AG08395 (cell line): ENCODE results near the gene ATP6V0E1.
"Not testable (repeated sequence)": the region's sequence is repeated elsewhere in the genome, so short reads cannot be mapped to it uniquely, and the experiment has no call there.

ENCODE experiments used
- DNase-seq: peaks from one replicate; pipeline ENCODE4 v3.0.0; 2012; ENCODE audit warnings: mixed read lengths, low spot score

ATP6V0E1 gene

DNA sequence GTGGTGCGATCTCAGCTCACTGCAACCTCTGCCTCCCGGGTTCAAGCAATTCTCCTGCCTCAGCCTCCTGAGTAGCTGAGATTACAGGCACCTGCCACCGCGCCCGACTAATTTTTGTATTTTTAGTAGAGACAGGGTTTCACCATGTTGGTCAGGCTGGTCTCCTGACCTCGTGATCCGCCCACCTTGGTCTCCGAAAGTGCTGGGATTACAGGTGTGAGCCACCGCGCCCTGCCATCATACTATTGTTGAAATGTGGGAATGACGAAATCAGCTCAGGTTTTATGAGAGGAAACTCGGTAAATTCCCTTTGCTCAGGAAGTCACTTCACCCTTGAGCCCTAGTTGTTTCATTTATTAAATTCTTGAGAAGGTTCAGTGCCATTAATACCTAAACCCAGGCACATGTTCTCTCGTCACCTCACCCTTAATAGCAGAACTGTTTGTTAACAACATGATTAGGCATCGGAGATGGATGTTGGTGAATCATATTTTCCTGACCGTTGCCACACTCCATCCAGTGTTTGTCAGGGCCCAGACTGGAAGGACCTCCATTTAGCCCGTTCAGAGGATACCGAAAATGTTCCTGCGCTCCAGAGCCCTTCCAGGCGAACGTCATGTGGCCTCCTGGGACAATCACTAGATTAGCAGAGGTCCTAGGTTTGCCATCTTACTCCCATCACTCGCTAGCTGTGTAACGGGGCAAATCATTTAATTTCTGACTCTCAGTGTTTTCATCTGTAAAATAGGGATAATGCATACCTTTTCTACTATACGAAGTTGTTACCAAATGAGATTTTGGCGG is 52.5 kb downstream of the ATP6V0E1 start:
- DNase-seq = no peak

- DNase-seq = no peak
Measured at GRCh38 chr5:173039188-173039587, 55.6 kb downstream of the ATP6V0E1 start.

- no peak for DNase-seq
Measured at GRCh38 chr5:173039964-173040363, 56.4 kb downstream of the ATP6V0E1 start.

- DNase-seq = no peak
Measured at GRCh38 chr5:173041881-173042762, 58.6 kb downstream of the ATP6V0E1 start.

- DNase-seq = no peak
Measured at GRCh38 chr5:173042763-173043107, 59.2 kb downstream of the ATP6V0E1 start.

DNA sequence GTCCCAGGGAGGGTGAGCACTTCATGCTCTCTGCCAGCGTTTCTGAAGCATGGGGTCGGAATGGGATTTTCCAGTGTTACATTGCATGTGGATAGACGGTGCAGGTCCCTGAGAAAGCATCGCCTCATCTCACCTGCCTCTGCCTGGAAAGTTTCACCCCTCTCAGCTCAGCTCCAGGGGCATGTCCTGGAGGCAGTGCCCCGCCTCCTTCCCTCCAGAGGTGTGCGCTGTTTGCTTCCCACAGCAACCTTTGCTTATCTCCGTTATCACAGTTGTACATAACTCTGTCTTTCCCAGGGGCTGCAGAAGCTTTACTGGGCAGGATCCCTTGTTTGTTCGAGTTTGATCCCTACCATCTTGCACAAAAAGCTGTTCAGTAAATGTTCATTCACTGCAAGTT is 61.9 kb downstream of the ATP6V0E1 start:
- DNase-seq = no peak

GRCh38 chr5:173047096-173047837 is 63.7 kb downstream of the ATP6V0E1 start:
- not testable (repeated sequence) for DNase-seq

DNA sequence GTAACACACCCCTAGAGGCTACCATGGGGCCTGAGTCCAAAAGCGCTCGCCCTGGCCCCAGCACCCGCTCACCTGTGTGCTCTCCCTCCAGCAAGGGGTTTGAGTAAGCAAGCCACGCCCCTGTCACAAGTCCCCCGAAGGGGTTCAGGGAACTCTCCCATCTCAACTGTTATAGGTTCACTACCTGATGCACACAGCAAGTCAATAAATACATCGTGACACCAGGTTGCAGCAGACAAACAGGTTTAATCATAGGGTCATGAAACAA is 64.2 kb downstream of the ATP6V0E1 start:
- no peak for DNase-seq

- DNase-seq = peak; percentile 26
Measured at GRCh38 chr5:173050791-173051190, 67.2 kb downstream of the ATP6V0E1 start.

GRCh38 chr5:173051746-173052145 is 68.2 kb downstream of the ATP6V0E1 start:
- DNase-seq = peak; percentile 39

DNA sequence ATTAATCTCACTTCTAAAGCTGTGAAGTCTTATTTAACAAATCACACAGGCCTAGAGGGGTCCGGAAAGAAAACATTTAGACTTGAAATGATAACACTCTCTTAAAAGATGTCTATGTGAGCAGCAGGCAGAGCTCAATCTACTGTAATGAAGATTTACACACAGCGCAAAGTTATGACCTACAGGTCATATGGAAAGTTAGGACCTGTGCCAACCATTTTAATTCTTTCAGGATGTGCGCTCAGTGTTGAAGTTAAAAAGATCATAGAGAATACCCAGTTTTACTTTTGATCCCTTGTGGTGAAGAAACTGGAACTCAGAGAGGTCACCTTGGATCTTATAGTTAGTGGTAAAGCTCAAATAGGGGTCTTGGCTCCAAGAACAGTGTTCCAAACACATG is 69.5 kb downstream of the ATP6V0E1 start:
- DNase-seq = no peak

GRCh38 chr5:173055042-173055721 is 71.6 kb downstream of the ATP6V0E1 start:
- DNase-seq = no peak

DNA sequence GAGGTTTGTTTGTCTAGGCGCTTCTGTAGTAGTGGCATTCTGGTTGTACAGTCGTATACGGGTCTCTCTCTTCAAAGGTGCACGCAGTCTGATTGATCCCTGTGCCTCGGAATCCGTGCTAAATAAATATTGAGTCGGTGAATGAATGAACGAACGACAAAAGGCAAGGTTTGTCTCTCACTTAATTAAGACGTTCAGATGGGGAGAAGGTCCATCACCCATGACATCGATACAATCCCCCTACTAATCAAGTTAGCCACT is 72.1 kb downstream of the ATP6V0E1 start:
- no peak for DNase-seq

DNA sequence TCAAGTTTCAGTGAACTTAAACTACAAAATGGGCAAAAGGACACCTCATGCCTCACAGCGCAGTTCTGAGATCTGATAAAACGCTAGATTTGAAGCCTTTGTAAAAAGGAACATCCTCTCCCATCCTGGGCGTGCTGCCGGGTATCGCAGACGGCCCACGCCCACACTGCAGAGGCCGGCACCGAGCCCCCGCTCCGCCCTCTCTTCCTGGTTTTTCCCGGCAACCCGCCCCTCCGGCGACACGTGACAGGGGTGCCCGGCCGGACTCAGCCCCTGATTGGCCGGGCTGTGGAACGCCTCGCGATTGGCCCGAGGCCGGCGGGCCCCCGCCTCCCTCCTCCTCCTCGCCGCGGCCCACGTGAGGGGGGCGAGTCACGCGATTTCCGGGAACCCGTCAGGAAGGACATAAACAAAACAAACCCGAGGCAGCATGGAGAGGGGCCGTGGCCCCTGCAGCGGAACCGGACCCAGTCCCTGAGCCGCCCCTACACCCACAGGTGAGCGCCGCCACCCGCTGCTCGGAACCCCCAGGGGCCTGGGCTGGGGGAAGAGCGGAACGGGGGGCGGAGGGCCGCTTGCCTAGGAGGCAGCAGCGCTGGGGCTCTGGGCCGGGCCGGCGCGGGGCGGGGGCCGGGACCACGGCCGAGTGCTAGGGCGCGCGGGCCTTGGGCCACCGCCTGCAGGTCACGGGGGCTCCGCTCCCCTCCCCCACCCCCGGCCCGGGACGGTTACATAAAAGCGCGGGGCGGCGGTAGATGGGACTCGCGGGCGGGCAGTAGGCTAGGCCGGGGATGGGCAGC is 72.6 kb downstream of the ATP6V0E1 start, which contains the start of gene CREBRF:
Gene CREBRF, plus strand, starts transcription at position 370 of the 800 bp plus-strand sequence. CDS start 24,424 bp downstream, outside the sequence.
- DNase-seq = peak; percentile 99

DNA sequence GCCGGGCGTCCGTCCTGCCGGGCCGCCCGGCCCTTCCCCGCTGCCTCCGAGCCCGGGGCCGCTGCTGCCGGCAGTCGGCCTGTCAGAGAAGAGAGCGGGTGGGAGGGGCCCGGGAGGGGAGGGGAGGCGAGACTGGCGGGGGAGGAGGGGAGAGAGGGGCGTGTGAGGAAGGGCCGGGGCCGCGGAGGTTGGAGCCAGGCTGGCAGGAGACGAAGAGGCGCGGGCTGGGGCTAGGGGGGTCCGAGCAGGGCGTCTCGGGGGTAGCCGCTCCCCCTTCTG is 73.2 kb downstream of the ATP6V0E1 start:
- peak; percentile 62 for DNase-seq

DNA sequence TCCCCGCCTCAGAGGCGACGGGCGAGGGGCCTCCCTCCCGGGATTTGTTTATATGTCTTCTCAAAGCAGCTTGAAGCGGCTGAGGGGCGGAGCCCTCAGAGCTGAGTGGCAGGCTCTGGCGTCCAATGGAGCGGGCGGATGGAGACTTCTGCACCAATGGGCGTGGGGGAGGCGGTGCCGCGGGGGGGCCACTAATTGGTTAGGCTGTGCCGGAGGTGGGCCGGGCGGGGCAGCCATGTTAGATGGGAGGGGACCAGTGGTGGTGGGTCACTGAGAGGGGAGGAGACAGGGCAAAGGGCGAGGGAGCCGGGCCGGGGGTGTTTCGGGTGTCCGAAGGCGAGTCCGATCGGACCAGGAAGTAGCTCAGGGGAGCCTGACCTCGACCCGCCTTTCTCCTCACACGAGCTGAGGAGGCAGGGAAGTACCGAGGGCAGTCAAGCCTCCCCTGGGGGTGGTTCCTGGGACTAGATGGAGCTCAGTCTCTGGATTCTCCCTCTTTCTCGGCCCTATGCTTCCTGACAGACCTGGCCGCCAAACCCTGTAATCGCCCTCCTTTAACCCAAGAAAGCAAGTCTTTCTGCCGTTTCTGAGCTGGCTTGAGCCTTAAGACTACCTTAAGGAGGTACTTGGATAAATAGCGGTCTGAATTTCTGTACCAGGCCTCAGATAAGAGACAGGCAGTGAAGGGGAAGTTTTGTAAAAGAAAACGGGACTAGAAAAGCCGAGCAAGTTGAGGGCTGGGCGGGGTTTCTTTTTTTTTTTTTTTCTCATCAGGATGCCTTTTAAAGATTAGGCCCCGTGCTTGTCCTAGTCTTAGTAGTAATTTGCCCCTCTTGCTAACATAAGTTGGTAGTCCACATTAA is 73.7 kb downstream of the ATP6V0E1 start:
- DNase-seq = peak; percentile 99

GRCh38 chr5:173062141-173062540 is 78.6 kb downstream of the ATP6V0E1 start:
- no peak for DNase-seq

DNA sequence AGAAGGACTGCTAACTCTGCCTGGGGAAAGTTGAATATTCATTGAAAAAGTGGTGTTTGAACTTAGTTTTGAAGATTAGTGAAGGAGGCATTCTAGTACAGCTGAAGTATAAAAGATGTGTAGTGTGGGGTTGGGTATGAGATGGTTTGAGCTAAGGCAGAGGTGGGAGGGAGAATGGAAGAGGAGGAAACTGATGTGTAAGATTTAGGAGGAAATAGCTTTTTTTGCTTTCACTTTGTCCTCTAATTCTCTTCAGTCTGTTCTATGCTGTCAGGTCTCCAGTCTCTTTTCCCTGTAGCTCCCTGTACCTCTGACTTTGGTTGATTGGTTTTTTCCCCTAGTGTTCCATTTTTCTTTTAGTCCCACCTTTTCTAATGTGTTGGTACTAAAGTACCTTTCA is 81.6 kb downstream of the ATP6V0E1 start:
- DNase-seq = no peak

DNA sequence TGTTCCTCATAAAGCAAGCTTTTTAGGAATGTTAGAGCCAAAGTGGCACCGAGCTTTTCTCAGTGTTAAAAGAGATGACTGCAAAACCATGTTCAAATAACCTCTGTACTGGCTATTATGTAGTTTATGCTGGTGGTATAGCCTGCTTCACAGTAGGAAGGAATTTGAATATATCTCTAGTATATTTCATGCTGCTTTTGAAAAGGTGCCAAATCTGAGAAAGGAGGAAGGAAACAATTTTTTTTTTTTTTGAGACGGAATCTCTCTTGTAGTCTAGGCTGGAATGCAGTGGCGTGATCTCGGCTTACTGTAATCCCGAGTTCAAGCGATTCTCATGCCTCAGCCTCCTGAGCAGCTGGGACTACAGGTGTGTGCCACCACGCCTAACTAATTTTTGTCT is 86.1 kb downstream of the ATP6V0E1 start:
- DNase-seq = no peak

DNA sequence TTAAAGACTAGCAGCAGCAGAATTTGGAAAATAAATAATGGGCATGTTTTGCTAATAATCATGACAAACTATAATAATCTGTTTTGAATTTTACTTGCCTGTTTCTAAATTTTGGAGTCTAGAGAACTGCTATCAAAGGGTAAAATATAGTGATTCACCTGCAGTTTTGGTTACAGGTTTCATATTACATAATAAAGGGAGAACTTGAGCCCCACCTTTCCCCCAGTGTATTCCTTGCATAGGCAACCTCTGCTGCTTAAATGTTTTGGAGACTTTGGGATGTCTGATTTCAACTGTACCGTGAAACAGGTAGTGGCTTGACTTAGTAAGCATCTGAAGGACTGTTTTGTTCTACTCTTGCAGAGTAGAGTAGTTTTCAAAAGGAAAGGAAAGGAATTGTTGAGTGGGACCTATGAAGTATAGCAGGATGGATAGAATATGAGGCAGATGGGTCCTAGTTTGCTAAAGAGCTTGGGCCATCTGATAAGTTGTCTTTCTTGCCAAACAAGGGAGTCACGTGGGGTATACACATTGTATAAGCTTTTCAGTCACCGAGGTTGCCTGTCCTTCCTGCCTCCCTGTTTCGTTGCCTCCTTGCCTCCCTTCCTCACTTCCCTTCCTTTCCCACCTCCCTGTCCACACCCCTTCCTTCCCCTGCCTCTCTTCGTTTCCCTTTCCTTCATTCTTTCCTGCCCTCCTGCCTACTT is 91.7 kb downstream of the ATP6V0E1 start:
- DNase-seq = no peak
